Panc1 (cell line): Measurements from ENCODE around the gene TMIGD1. TPM values are rescaled to one million over a fixed set of nuclear protein-coding genes. Genes with fewer than 3 reads are reported as not detected.
A peak's percentile ranks its signal among the peaks of the same experiment; 100 is the strongest.

ENCODE experiments used
- ATAC-seq: fragments of 200-7000 bp; cut with Tn5 transposase; 2 replicates; pipeline ENCODE4 v1.9.1; 2020; ENCODE audit warnings: mild to moderate bottlenecking, moderate library complexity
- BruUV-seq: library from RNA; stranded (reverse); fragments of 400-500 nt; replicated peaks from 2 replicates; lab custom pipeline; 2021; lab: Mats Ljungman, UMichigan
- CTCF ChIA-PET: fragments of 300-600 bp; sonication (Branson Sonifier 250); formaldehyde crosslinking; loops from one replicate; lab custom pipeline; 2022; ENCODE audit warnings: antibody characterized with exemption; lab: Charles Lee
- POLR2A ChIA-PET: fragments of 300-600 bp; sonication (Branson Sonifier 250); formaldehyde crosslinking; loops from one replicate; lab custom pipeline; 2022; ENCODE audit warnings: antibody characterized with exemption; lab: Charles Lee
- DNase-seq: peaks from one replicate; pipeline ENCODE4 v3.0.0-alpha.2; 2010; ENCODE audit warnings: low read depth, low spot score
- H3K27ac ChIP-seq: 2 replicates; pipeline ENCODE4 v1.5.1; 2011; ENCODE audit warnings: mild to moderate bottlenecking, low read length, inconsistent platforms
- H3K27me3 ChIP-seq: fragments of 200-500 bp; sonication (Bioruptor generic); 2 replicates; pipeline ENCODE4 v1.6.0; 2014; ENCODE audit warnings: low read length, inconsistent platforms; ENCODE audit not compliant: control insufficient read depth, insufficient read depth
- H3K36me3 ChIP-seq: fragments of 200-500 bp; sonication (Bioruptor generic); 2 replicates; pipeline ENCODE4 v1.5.1; 2014; ENCODE audit warnings: inconsistent platforms, mild to moderate bottlenecking, low read length, moderate library complexity; ENCODE audit not compliant: control insufficient read depth, insufficient read depth
- H3K4me1 ChIP-seq: 2 replicates; pipeline ENCODE4 v1.5.1; 2011; ENCODE audit warnings: inconsistent platforms, mild to moderate bottlenecking, low read length, moderate library complexity; ENCODE audit not compliant: control insufficient read depth, insufficient read depth
- H3K4me3 ChIP-seq, 2 experiments: 2 replicates each; pipeline ENCODE4 v1.5.1; 2011 to 2012; ENCODE audit warnings: low read depth in 2 of 2, low read length in 2 of 2, mild to moderate bottlenecking in 2 of 2, inconsistent platforms in 1 of 2, moderate library complexity in 1 of 2
- H3K9me3 ChIP-seq: fragments of 200-500 bp; sonication (Bioruptor generic); 2 replicates; pipeline ENCODE4 v1.5.1; 2014; ENCODE audit warnings: low read depth, mild to moderate bottlenecking, inconsistent platforms, low read length, moderate library complexity; ENCODE audit not compliant: control insufficient read depth, insufficient read depth
- CTCF ChIP-seq: fragments of 450-650 bp; IDR thresholded peaks from 2 replicates; pipeline ENCODE4 v1.5.1; 2017; ENCODE audit warnings: mild to moderate bottlenecking
- POLR2AphosphoS5 ChIP-seq: IDR thresholded peaks from 2 replicates; pipeline ENCODE4 v1.6.1; 2012; ENCODE audit warnings: mild to moderate bottlenecking, low read depth, low read length, moderate library complexity
- REST ChIP-seq, 2 experiments: IDR thresholded peaks; 2 replicates each; pipeline ENCODE4 v1.6.1; 2011 to 2012; ENCODE audit warnings: low read depth in 2 of 2, control low read depth in 1 of 2, low read length in 1 of 2, mild to moderate bottlenecking in 1 of 2, moderate library complexity in 1 of 2; ENCODE audit not compliant: insufficient read depth in 1 of 2
- SIN3A ChIP-seq: IDR thresholded peaks from 2 replicates; pipeline ENCODE4 v1.6.1; 2012; ENCODE audit warnings: low read depth, mild to moderate bottlenecking, low read length, moderate library complexity, borderline replicate concordance; ENCODE audit not compliant: insufficient read depth
- TCF7L2 ChIP-seq: IDR thresholded peaks from 2 replicates; pipeline ENCODE4 v1.6.1; 2011; ENCODE audit warnings: mild to moderate bottlenecking, low read depth, low read length, inconsistent platforms
- in situ Hi-C: cut with HindIII; loops from 2 replicates; pipeline ENCODE4 v1.10.0; 2016; ENCODE audit warnings: low sequenced_read_pairs, low pct_unique_long_range_greater_than_20kb
- intact Hi-C: fragments of 100-400 bp; cut with micrococcal nuclease; formaldehyde crosslinking; loops from one replicate; pipeline ENCODE4 v1.10.0; 2022; ENCODE audit not compliant: unreplicated experiment
- total RNA-seq: library from RNA; stranded (reverse); gene quantifications from one replicate; pipeline ENCODE4 v1.2.1, GENCODE V29; 2021; ENCODE audit not compliant: unreplicated experiment

TMIGD1 gene
- total RNA-seq, 1 experiment from 2014 or later, result not detected

DNA sequence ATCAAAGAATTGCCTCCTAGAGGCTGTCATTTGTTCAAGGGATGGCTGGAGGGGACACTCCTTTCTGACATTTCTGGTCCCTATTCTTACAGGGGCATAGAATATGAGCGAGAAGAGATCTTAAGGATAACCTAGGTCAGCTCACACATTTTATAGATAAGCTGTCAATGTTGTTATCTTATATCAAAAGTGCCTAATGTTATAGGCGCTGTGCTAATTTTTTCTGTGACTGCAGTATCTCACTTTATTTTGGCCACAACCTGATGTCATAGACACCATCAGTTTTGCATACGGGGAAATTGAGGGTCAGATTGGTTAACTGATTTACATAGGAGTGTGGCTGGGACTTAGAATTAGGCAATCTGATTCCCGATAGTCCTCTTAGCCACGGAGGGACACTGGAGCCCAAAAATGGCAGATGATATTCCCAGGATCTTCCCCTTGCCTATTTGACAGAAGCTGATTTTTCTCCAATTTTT lies 46.1 kb upstream of the TMIGD1 start:
- Histone ChIP-seq H3K27me3 (no peaks in the 10 kb centered on the region), H3K36me3 (no peaks in the 10 kb centered on the region), H3K4me3 (peak overlapping the region; percentile 74 to 76), H3K9me3 (no peaks in the 10 kb centered on the region), H3K4me1 (peaks cover 47% of the 10 kb centered on the region), H3K27ac (peak overlapping the region; percentile 91)
- DNase-seq (no peak), ATAC-seq (no peak)
- no TSS peak for BruUV-seq
- POLR2A ChIA-PET, result interaction anchor here (0.6 kb wide), 2 partner anchors 10 to 14 kb away, joined by 3 to 6 read pairs; no protein-coding TSS in a partner anchor
- in situ Hi-C loops, result no loop called here
- TF ChIP-seq SIN3A (no peak), REST (IDR thresholded peaks at IDR 0.05; ENCODE audit: insufficient read depth in 1 of 2, low read depth in 2 of 2, low read length in 1 of 2) (no peak), TCF7L2 (peak; percentile 41; the same call in 1 of the 2 replicates), POLR2AphosphoS5 (no peak)
- intact Hi-C loops, result no loop called here
- CTCF ChIA-PET, result no interaction called here

DNA sequence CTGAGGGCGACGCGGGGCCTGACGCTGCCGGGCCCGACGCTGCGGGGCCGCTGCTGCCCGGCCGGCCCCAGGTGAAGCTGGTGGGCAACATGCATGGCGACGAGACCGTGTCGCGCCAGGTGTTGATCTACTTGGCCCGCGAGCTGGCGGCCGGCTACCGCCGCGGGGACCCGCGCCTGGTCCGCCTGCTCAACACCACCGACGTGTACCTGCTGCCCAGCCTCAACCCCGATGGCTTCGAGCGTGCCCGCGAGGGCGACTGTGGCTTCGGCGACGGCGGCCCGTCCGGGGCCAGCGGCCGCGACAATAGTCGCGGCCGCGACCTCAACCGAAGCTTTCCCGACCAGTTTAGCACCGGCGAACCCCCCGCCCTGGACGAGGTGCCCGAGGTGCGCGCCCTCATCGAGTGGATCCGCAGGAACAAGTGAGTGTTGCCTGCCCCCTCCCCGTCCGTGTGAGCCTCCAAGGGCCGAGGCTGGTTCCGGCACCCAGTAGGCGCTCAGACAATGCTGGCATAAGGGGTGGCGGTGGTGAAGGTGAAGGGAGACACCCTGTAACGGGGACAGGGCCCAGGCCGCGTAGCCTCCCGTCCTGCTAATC lies 45.5 kb upstream of the TMIGD1 start:
- DNase-seq (no peak), ATAC-seq (peak; percentile 52)
- Histone ChIP-seq H3K9me3 (no peaks in the 10 kb centered on the region), H3K36me3 (no peaks in the 10 kb centered on the region), H3K27ac (peak overlapping the region; percentile 91; the same call in 1 of the 2 replicates), H3K4me1 (peaks cover 47% of the 10 kb centered on the region), H3K27me3 (no peaks in the 10 kb centered on the region), H3K4me3 (peak overlapping the region; percentile 74 to 76)
- no peak for TF ChIP-seq CTCF
- 0 out of 2 replicates have a peak, but pooled peaks have one; percentile 62 for TF ChIP-seq SIN3A
- TF ChIP-seq POLR2AphosphoS5, result no peak
- POLR2A ChIA-PET, result interaction anchor here (0.6 kb wide), 1 partner anchor 15 kb away, joined by 6 read pairs; no protein-coding TSS in a partner anchor
- no TSS peak for BruUV-seq
- CTCF ChIA-PET, result no interaction called here
- in situ Hi-C loops (no loop called here), intact Hi-C loops (no loop called here)

- BruUV-seq, result no TSS peak
- ChIA-PET CTCF (no interaction called here), POLR2A (no interaction called here)
- H3K27ac ChIP-seq, result peak within 1 kb of the TSS; percentile 91
- ATAC-seq, result peak; percentile 97
- no peaks in the 10 kb centered on the region for H3K27me3 ChIP-seq
- H3K36me3 ChIP-seq, result no peaks in the 10 kb centered on the region
- TF ChIP-seq POLR2AphosphoS5 (peak; percentile 78; the same call in 1 of the 2 replicates), TCF7L2 (peak; percentile 68), REST (IDR thresholded peaks at IDR 0.05; ENCODE audit: insufficient read depth in 1 of 2, low read depth in 2 of 2, low read length in 1 of 2) (no peak), SIN3A (peak; percentile 87; the same call in 1 of the 2 replicates), CTCF (no peak)
- no peaks in the 10 kb centered on the region for H3K9me3 ChIP-seq
- intact Hi-C loops (no loop called here), in situ Hi-C loops (no loop called here)
- H3K4me3 ChIP-seq, result peak within 1 kb of the TSS; percentile 74 to 76
- peaks cover 47% of the 10 kb centered on the region for H3K4me1 ChIP-seq
- DNase-seq, result peak; percentile 58
Observed at GRCh38 chr17:30378825-30379302, 45.0 kb upstream of the TMIGD1 start, which contains the start of gene CPD. CPD (plus strand) TSS chr17:30378927; CDS start chr17:30378981, 54 bp downstream.
